Hematopoietic multipotent progenitor cell treated with erythropoietin and hydrocortisone succinate and interleukin-3 and kit ligand, for 17 days (in vitro differentiated cells): Measurements from ENCODE around the gene QTRT2.

Source experiments
- DNase-seq: peaks from one replicate; pipeline ENCODE4 v3.0.0-alpha.2; 2015; ENCODE audit warnings: low spot score

QTRT2 gene

DNA sequence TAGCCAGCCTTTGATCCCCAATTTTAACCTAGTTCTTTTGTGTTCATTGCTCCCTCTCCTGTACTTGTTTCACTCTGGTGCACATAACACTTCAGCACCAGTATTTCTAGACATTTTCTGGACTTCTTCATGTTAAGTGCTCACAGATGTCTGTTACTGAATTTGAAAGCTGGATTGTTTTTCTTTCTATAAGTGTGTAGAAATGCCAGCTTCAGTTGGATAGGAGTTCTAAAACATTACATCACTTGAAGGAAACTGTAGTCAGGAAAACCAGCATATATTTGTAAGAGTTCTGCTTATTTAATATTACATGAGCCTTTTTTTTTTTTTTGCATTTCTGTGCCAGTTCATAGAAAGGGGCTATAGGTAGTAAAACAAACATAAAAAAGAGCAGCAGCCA, 21.6 kb downstream of the QTRT2 start:
- no peak for DNase-seq

- DNase-seq: no peak
These were observed 23.2 kb downstream of the QTRT2 start for GRCh38 chr3:114079761-114080160.

- no peak for DNase-seq
These were observed 23.7 kb downstream of the QTRT2 start for GRCh38 chr3:114080201-114080600.

DNA sequence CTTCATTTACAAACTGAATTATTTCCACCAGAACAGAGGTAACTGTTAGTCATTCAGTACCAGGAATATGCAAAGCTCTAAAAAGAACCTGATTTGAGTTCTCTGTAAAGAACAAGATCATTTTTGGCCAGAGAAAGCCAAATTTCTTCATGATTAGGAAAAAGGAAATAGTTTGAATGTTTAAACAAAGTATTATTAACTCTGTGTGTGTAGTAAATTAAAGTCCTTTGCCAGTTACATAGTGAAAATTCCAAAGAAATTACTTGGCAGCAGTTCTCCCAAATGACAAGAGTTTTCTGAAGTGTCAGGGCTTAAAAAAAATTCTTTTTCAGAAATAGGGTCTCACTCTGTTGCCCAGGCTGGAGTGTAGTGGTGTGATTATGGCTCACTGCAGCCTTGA, 24.5 kb downstream of the QTRT2 start:
- no peak for DNase-seq

GRCh38 chr3:114083112-114083511, 26.6 kb downstream of the QTRT2 start:
- no peak for DNase-seq

GRCh38 chr3:114086356-114086755, 29.8 kb downstream of the QTRT2 start:
- no peak for DNase-seq

DNA sequence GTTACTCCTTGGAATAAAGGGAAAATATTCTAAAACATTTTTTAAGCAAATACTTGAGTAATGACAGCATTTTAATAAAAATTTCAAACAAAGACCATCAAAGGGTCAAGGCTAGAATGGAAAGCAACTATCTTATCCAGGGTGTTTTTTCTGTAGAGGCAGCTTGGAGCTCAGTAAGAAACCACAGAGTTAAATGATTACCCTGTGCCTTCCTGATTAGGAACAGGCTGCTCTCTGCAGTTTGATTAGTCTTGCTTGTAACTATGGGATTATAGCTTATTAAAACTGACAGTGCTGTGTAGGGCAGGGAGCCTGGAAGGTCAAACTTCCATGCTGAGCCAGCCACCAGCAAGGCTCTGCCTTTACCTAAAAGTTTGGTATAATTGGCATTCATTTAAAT, 33.1 kb downstream of the QTRT2 start:
- DNase-seq: no peak

GRCh38 chr3:114092151-114093015, 35.8 kb downstream of the QTRT2 start:
- DNase-seq: no peak

GRCh38 chr3:114093016-114093380, 36.5 kb downstream of the QTRT2 start:
- no peak for DNase-seq

GRCh38 chr3:114093596-114093995, 37.1 kb downstream of the QTRT2 start:
- DNase-seq: peak; percentile 15

DNA sequence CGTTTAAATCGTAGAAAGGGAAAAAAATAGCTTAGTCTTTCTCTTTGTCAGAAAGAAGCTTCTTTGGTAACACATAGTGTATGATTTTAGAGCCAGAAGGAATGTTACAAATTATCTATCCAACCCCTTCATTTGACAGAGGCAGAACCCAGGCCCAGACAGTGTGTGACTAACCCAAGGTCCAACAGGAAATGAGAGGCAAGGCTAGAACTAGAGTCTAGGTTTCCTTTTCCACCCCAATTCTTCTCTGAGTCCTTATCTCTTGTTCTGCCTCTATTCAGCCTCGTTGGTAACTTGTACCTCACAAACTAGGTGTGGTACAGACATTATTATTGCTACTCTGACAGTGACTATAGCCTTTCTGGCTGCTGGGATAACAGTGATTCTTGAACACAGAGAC, 39.3 kb downstream of the QTRT2 start:
- no peak for DNase-seq

- DNase-seq: no peak
These were observed 44.6 kb downstream of the QTRT2 start for GRCh38 chr3:114101101-114101500.

DNA sequence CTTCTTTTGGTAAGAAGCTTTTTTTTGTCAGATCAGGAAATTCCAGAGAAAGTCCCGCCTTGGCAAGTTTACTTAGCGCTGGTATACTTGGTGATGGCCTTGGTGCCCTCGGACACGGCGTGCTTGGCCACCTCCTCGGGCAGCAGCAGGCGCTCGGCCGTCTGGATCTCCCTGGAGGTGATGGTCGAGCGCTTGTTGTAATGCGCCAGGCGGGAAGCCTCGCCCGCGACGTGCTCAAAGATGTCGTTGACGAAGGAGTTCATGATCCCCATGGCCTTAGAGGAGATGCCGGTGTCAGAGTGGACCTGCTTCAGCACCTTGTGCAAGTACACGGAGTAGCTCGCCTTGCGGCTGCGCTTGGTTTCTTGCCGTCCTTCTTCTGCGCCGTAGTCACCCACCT, 46.6 kb downstream of the QTRT2 start:
- no peak for DNase-seq

- no peak for DNase-seq
These were observed 47.3 kb downstream of the QTRT2 start for GRCh38 chr3:114103858-114104257.

GRCh38 chr3:114104414-114104813, 47.9 kb downstream of the QTRT2 start:
- DNase-seq: no peak

DNA sequence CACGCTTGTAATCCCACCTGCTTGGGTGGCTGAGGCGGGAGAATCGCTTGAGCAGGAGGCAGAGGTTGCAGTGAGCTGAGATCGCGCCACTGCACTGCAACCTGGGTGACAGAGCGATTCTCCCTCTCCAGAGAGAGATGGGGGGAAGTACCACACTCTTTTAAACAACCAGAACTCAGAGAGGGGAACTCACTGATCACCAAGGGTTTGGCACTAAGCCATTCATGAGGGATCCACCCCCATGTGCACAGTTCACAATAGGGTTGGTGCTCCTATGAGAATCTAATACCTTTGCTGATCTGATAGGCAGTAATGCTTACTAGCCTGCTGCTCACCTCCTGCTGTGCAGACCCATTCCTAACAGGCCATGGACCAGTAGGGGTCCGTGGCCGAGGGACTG, 51.6 kb downstream of the QTRT2 start:
- no peak for DNase-seq

DNA sequence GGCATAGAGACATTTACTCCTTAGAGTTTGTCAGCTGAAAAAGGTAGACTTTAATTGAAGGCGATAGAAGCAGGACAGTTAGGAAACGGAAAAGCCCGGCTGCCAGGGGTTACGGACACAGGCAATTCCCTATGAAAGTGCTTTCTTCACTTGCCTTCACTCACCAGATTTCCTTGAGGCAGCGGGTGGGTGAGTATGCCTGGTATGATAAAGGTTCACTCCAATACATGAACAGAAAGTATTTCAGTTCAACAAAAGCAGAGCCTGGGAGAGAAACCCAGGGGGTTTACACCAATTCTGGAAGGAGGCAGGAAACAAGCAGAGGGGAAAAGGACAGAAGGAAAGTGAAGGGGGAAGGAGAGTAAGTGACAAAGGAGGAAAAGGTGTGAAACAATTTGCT, 53.9 kb downstream of the QTRT2 start:
- no peak for DNase-seq

DNA sequence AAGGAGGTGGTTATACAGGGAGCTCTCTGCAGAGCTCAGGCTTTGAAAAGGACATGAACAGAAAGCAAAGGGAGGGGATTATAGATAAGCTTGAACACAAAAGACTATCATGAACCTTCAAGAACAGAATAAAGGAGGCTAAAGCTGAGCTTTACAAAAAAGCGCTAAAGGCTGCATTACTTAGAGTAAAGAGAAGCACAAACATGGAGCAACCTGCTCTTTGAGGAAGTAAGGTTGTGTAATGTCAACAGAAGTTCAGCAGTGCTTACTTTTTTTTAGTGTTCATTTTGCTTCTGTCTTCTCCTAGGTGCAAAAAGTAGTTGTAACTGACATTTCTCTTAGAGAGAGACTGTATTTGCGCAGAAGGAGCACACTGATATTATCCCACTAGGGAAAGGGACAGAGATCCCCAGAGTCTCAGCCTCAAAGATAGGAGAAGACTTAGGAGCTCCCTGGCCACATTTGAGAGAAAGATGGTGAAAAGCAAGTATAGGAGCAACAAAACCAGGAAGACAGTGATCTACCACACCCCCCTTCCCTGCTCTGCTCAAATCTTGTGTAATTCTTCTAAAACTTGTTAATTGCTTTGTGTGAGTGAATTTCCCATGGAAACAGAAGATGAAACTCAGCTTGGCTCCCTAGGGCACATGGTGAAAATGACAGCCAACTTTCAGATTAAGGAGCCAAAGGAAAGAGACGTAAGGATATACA, 54.7 kb downstream of the QTRT2 start:
- DNase-seq: no peak

DNA sequence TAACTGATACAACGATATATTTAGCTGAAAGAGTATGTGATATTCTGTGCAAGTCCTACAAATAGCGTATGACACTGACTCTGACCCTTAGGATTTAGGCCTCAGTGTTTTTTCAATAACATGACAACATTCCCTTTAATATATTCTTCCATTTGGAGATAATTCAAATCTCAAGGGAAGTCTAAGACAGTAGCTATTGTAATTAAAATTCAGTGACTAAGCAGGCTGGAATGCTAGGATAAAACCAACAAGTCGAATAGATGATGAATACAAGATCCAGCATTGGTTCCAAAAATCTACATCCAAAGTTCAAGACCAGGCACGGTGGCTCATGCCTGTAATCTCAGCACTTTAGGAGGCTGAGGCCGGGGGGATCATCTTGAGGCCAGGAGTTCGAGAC, 56.2 kb downstream of the QTRT2 start:
- no peak for DNase-seq

- DNase-seq: no peak
These were observed 58.2 kb downstream of the QTRT2 start for GRCh38 chr3:114114719-114115118.

DNA sequence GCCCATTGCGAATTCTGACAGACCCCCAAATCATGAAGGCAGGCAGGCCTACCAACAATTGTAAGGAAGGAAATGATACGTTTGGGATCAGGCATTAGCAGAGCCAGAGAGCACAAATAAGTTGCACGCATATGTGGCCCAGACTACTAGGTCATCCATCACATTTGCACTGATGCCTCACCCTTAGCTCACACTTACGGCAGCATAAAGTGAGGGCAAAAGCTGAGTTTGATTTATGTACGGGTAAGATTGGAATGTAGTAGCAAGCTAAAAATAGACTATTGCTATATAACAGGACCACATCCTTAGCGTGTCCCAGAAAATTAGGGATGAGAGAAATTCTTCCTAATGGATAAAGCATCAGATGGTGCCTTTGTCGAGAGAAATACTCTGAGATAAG, 58.6 kb downstream of the QTRT2 start:
- DNase-seq: no peak

- DNase-seq: no peak
These were observed 63.2 kb downstream of the QTRT2 start for GRCh38 chr3:114119776-114120175.

DNA sequence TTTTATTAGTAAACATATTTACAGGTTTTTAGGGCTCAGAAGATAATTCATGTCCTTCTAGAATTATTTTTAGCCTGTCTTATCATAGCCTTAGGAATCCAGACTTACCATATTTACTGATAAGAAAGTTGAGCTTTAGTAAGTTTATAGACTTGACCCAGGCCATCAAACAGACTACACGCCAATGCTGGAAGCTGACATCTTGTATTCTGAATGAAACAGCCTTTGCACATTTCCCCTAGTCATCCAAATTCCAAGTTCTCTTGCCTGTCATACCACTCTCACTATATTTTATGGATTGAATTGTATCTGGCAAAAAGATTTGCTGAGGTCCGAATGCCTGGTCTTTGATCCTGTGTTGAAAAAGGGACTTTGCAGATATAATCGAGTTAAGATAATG, 63.7 kb downstream of the QTRT2 start:
- DNase-seq: no peak
